ENCODE measurements around the gene CAMSAP2.

CAMSAP2 gene

GRCh38 chr1:200706111-200706814, 32.4 kb upstream of the CAMSAP2 start:
- TF ChIP-seq CTCF (IDR thresholded peaks at IDR 0.05; ENCODE audit: borderline replicate concordance, insufficient read depth, low read depth, low read length) = no peak

DNA sequence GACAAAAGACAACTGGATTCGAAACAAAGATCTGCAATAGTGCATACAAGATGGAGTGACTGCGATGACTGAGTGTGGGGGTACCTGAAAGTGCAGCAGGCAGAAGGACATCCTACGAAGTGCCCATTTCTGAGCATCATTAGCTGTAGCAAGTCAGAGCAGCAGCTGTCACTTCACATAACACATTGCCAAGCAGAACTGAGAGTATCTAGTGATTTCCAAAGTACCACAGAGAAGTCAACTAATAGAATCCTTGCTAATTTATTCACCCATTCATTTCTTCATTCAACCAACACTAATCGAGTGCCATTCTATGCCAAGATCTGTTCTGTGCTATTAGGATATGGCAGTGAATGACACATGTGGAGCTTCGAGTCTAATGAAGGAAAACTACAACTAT, 31.6 kb upstream of the CAMSAP2 start:
- no peak for TF ChIP-seq CTCF (IDR thresholded peaks at IDR 0.05; ENCODE audit: borderline replicate concordance, insufficient read depth, low read depth, low read length)
- no peak overlapping the region for H3K4me3 ChIP-seq (ENCODE audit: low read depth, low read length)

More at GRCh38 chr1:200706111-200706814, 32.4 kb upstream of the CAMSAP2 start:
- no peak overlapping the region for H3K4me3 ChIP-seq (ENCODE audit: low read depth, low read length)

DNA sequence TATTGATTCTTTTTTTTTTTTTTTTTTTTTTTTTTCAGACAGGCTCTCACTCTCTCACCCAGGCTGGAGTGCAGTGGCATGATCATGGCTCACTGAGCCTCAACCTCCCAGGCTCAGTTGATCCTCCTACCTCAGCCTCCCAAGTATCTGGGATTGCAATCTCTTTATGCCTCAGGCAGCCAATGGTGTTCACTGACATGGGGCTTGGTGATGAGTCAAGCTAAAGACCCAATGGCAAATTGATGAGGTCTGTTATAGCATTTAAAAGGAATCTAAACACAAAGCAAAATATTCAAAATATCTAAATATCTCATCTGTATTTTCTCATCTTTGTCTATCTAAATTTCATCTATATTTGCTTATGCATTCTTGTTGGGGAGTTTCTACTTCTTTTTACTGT, 30.5 kb upstream of the CAMSAP2 start:
- no peak for TF ChIP-seq CTCF (IDR thresholded peaks at IDR 0.05; ENCODE audit: borderline replicate concordance, insufficient read depth, low read depth, low read length)

DNA sequence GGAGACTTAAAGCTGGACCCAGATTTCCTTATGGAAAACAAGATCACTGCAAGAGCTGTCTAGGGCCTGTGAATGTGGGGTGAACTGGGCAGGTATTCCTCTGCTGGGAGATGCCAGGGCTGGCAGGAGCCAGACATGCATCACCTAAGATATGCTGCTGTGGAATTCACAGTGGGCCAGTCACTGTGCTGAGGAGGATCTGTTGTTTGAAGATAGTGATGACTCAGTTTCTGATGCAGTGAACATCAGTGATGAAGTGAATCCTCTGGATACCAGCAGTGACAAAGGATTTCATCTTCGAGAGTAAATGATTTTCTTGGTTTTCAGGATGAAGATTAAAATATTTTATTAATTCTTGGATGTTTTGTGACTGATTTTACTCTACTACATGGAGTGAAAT, 29.9 kb upstream of the CAMSAP2 start:
- TF ChIP-seq CTCF (IDR thresholded peaks at IDR 0.05; ENCODE audit: borderline replicate concordance, insufficient read depth, low read depth, low read length) = no peak

More for the DNA sequence above, 30.5 kb upstream of the CAMSAP2 start:
- no peak overlapping the region for H3K4me3 ChIP-seq (ENCODE audit: low read depth, low read length)

DNA sequence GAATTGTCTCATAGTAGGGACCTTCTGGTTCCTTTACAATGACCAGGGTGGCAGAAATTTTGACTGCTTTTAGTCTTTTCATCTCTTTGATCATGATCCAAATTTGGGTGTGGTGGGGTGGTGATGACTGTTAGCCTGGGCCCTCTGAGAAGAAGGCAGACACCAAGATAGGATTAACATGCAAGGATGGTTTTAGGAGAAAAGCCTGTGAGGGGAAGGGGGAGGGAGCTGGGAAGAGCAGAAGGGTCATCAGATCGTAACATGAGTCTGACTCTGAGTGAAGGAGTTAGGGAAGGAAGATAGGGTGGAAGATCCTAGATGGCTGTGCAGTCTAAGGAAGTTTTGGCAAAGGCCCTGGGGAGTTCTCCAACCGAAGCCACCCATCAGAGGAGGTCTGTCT, 28.5 kb upstream of the CAMSAP2 start:
- no peak for TF ChIP-seq CTCF (IDR thresholded peaks at IDR 0.05; ENCODE audit: borderline replicate concordance, insufficient read depth, low read depth, low read length)

More for the DNA sequence above, 29.9 kb upstream of the CAMSAP2 start:
- no peak overlapping the region for H3K4me3 ChIP-seq (ENCODE audit: low read depth, low read length)

DNA sequence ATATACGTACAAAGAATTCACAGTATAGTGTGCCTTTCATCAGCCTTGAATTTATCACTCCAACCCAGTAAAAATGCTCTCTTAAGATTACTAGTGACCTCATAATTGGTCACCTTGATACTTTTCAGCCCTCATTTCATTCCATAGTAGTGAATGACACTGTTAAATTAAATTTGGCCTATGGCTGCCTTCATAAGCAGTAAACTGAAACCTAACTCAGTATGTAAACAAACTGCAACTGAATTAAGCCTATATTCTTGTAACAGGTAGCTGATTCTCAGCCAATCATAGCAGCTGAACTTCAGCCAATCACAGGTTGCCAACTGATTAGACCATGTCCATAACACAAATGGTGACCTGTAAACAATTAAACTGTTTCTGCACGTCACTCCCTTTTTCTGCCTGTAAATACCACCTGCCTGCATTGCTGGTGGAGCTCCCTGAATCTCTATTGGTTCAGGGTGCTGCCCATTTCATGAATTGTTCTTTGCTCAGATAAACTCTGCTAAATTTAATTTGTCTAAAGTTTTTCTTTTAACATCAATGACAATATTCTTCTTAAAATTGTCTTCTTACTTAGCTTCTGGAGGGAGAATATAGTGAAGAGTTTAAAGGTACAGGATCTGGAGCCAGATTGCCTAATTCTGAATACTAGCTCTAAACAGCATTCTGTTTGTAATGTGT, 24.0 kb upstream of the CAMSAP2 start:
- no peak overlapping the region for H3K4me3 ChIP-seq (ENCODE audit: low read depth, low read length)
- no peak for TF ChIP-seq CTCF (IDR thresholded peaks at IDR 0.05; ENCODE audit: borderline replicate concordance, insufficient read depth, low read depth, low read length)

More for the DNA sequence above, 28.5 kb upstream of the CAMSAP2 start:
- no peak overlapping the region for H3K4me3 ChIP-seq (ENCODE audit: low read depth, low read length)

DNA sequence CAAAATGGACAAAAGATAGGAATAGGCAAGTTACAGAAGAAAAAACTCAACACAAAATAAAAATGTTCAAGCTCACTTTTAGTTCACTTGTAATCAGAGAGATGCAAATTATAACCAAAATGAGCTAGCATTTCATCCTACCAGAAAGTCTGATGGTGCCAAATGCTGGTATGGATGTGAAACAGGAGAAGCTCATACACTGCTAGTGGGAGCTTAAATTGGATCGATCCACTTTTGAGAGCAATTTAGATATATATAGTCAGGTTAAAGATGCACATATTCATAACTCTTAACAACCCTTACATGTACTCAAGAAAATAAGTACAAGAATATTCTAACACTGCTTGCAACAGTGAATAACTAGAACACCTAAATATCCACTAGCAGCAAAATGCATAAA, 18.5 kb upstream of the CAMSAP2 start:
- no peak overlapping the region for H3K4me3 ChIP-seq (ENCODE audit: low read depth, low read length)
- no peak for TF ChIP-seq CTCF (IDR thresholded peaks at IDR 0.05; ENCODE audit: borderline replicate concordance, insufficient read depth, low read depth, low read length)

Data from GM12875 (cell line).